Ishikawa (cell line): ENCODE data around the gene ACTN1.

Source experiments
- CEBPB ChIP-seq: IDR thresholded peaks from 2 replicates; pipeline ENCODE4 v1.6.1; 2012
- CREB1 ChIP-seq: IDR thresholded peaks from 2 replicates; pipeline ENCODE4 v1.6.1; 2012; ENCODE audit warnings: low read depth
- EGR1 ChIP-seq: IDR thresholded peaks from 2 replicates; pipeline ENCODE4 v1.6.1; 2012
- EP300 ChIP-seq: IDR thresholded peaks from 2 replicates; pipeline ENCODE4 v1.6.1; 2012; ENCODE audit warnings: borderline replicate concordance
- FOXM1 ChIP-seq: IDR thresholded peaks from 2 replicates; pipeline ENCODE4 v1.6.1; 2012; ENCODE audit warnings: low read depth, borderline replicate concordance
- RAD21 ChIP-seq: IDR thresholded peaks from 2 replicates; pipeline ENCODE4 v1.6.1; 2012; ENCODE audit warnings: low read depth
- TAF1 ChIP-seq: IDR thresholded peaks from 2 replicates; pipeline ENCODE4 v1.6.1; 2012; ENCODE audit warnings: low read depth, mild to moderate bottlenecking
- TCF12 ChIP-seq: IDR thresholded peaks from 2 replicates; pipeline ENCODE4 v1.6.1; 2012; ENCODE audit warnings: low read depth
- TEAD4 ChIP-seq: IDR thresholded peaks from 2 replicates; pipeline ENCODE4 v1.6.1; 2012
- YY1 ChIP-seq: IDR thresholded peaks from 2 replicates; pipeline ENCODE4 v1.6.1; 2012; ENCODE audit warnings: low read depth
- TF ChIP-seq, protein P1 (sequence below): IDR thresholded peaks from 2 replicates; pipeline ENCODE4 v1.6.1; 2012
- TF ChIP-seq, protein P2 (sequence below): IDR thresholded peaks from 2 replicates; pipeline ENCODE4 v1.6.1; 2012
- TF ChIP-seq, protein P3 (sequence below): IDR thresholded peaks from 2 replicates; pipeline ENCODE4 v1.6.1; 2012; ENCODE audit warnings: low read depth, mild to moderate bottlenecking

DNA sequence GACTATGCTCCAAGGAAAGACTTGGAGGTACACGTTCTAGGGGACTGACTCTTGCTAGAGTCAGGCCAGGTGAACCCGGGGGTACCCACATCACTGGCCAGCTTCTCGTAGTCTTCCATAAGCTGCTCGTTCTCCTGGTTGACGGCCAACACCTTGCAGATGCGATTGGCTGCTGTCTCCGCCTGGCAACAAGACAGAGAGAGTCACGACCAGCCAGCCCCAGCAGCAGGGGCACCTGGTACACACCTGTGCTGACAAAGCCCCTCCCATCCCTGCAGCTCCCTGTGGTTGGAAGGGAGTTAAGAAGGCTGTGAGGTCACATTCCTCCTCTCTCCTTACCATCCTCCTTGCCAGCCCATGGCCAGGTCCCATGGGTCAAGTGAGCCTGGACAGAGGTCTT, 85.5 kb downstream of the ACTN1 start:
- TF ChIP-seq TEAD4 (no peak), TCF12 (no peak), TAF1 (no peak), YY1 (no peak), CREB1 (no peak), EGR1 (no peak), FOXM1 (no peak), RAD21 (no peak), CEBPB (no peak), EP300 (no peak)
- TF ChIP-seq, protein P1, sequence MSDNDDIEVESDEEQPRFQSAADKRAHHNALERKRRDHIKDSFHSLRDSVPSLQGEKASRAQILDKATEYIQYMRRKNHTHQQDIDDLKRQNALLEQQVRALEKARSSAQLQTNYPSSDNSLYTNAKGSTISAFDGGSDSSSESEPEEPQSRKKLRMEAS: no peak
- TF ChIP-seq, protein P2, sequence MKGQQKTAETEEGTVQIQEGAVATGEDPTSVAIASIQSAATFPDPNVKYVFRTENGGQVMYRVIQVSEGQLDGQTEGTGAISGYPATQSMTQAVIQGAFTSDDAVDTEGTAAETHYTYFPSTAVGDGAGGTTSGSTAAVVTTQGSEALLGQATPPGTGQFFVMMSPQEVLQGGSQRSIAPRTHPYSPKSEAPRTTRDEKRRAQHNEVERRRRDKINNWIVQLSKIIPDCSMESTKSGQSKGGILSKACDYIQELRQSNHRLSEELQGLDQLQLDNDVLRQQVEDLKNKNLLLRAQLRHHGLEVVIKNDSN: no peak
- TF ChIP-seq, protein P3, sequence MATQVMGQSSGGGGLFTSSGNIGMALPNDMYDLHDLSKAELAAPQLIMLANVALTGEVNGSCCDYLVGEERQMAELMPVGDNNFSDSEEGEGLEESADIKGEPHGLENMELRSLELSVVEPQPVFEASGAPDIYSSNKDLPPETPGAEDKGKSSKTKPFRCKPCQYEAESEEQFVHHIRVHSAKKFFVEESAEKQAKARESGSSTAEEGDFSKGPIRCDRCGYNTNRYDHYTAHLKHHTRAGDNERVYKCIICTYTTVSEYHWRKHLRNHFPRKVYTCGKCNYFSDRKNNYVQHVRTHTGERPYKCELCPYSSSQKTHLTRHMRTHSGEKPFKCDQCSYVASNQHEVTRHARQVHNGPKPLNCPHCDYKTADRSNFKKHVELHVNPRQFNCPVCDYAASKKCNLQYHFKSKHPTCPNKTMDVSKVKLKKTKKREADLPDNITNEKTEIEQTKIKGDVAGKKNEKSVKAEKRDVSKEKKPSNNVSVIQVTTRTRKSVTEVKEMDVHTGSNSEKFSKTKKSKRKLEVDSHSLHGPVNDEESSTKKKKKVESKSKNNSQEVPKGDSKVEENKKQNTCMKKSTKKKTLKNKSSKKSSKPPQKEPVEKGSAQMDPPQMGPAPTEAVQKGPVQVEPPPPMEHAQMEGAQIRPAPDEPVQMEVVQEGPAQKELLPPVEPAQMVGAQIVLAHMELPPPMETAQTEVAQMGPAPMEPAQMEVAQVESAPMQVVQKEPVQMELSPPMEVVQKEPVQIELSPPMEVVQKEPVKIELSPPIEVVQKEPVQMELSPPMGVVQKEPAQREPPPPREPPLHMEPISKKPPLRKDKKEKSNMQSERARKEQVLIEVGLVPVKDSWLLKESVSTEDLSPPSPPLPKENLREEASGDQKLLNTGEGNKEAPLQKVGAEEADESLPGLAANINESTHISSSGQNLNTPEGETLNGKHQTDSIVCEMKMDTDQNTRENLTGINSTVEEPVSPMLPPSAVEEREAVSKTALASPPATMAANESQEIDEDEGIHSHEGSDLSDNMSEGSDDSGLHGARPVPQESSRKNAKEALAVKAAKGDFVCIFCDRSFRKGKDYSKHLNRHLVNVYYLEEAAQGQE: no peak
